Retina (tissue), 1 donor: ENCODE results near the gene PLAGL2.
"Not testable (repeated sequence)": the region's sequence is repeated elsewhere in the genome, so short reads cannot be mapped to it uniquely, and the experiment has no call there.

Experiments
- DNase-seq: peaks from one replicate; pipeline ENCODE4 v3.0.0-alpha.2; 2016

Gene PLAGL2

DNA sequence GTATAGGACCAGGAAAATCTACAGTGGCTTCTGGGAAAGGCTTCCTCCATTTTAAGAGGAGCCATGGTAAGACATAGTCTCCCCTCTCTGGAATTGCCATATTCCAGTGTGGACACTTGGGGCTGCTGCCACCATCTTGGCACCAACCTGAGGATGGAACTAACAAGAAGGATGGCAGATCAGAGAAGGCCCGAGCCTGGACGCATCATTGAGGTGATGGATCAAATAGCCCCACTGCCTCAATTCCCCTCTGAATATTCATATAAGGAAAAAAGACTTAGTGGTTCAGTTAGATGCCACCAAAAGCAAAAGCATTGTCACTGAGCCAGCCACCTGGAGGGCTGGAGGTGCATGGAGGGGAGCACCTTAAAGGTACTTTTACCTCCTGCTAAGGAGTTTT lies 25.9 kb downstream of the PLAGL2 start:
- DNase-seq: no peak

DNA sequence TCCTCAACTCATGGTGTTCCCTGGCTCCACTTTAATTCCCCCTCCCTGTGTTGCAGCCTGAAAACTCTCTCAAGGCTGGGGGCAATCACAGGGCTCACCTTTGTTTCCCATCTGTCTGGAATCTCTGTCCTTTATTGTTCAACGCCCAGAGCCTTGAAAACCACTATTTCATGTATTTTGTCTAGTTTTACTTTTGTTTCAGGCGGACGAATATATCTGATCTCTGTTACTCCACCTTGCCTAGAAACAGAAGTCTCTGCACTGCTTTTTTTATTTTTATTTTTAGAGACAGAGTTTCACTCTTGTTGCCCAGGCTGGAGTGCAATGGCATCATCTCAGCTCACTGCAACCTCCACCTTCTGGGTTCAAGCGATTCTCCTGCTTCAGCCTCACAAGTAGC lies 27.6 kb downstream of the PLAGL2 start:
- DNase-seq: no peak

DNA sequence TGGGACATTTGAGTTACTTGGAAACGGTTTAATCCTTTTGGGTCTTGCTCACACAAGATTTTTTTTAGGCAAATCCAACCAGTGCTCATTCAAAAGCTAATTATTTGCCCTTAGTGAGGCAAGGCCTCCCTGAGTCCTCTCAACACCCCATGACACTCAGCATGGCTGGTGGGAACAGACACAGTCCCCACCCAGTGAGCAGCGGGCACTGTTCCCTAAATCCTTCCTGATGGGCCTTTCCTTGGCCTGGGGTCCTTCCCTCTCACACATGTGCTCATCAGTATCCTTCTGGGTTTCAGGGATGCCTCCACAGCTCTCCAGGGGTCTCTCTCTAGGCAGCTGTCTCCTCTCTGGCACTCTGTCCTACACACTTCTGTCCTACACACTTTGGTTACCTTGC lies 28.0 kb downstream of the PLAGL2 start:
- DNase-seq: no peak

DNA sequence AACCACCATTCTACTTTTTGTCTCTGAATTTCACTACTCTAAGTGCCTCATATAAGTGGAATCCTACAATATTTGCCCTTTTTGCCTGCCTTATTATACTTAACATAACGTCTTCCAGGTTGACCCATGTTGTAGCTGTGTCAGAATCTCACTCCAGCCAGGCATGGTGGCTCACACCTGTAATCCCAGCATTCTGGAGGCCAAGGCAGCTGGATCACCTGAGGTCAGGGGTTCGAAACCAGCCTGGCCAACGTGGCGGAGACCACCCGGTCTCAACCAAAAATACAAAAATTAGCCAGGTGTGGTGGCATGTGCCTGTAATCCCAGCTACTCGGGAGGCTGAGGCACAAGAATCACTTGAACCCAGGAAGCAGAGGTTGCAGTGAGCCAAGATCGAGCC lies 29.8 kb downstream of the PLAGL2 start:
- not testable (repeated sequence) for DNase-seq

DNA sequence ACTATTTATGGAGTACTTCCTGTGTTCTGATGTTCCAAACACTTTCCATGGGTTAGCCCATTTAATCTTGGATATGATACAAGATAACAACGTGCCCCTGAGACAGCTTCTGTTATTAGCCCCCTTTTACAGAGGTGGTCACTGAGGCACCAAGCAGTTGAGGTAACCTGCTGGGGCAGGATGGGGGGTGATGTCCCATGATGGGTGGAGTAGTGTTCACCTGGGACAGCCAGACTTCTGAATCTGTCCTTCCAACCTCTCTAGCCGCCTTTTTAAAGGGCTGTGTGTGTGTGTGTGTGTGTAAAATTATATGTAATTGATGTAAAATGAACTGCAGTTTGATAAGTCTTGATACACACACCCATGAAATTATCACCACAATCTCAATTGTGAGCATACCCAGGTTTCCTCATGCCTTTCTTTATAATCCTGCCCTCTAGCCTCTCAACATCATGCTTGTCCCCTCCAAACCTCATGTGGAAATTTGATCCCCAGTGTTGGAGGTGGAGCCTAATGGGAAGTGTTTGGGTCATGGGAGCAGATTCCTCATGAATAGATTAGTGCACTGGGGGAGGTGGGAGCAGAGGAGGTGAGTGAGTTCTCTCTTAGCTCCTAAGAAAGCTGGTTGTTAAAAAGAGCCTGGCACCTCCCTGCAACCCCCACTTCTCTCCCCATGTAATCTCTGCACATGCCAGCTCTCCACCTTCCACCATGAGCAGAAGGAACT lies 39.2 kb downstream of the PLAGL2 start:
- DNase-seq: no peak

DNA sequence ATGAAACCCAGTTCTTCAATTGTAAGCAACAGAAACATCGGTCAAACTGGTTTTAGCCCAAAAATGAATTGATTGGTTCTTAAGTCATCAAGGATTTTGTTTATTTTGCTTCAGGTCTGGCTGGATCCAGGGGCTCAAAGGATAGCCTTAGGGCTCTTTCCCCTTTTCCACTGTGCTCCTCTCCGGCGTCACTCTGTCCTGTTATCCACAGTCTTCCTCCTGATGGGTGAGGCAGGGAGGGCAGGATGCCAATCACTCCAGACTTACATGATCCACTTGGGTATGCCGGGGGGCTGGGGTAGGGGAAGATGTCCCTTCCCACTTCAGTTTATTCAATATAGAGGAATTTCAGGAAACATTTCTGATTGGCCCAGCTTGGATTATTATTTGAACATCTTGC lies 40.0 kb downstream of the PLAGL2 start:
- DNase-seq: no peak

DNA sequence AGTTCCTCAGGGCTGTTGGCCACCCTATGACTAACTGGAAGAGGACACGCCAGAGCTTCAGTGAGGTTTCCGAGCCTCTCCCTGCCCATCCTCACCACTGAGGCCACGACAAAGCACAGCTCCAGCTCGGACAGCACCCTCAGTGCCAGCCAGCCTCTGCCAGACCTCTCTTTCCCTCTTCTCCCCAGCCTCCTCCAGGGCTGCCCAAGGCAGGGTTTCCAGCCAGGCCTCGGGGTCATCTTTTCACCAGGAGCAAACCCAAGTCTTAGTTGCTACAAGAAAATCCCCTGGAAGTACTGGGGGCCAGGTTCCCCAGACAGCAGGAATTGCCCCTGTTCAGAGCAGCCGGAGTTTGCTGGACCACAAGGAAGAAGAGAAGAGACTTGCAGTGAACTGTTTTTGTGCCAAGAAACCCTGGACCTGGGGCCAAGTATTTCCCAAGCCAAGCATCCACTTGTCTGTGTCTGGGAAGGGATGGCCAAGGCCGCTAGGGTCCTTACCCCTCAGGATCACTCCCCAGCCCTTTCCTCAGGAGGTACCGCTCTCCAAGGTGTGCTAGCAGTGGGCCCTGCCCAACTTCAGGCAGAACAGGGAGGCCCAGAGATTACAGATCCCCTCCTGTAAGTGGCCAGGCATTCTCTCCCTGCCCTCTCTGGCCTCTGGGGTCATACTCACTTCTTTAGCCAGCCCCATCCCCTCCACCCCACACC lies 41.6 kb downstream of the PLAGL2 start:
- DNase-seq: no peak

DNA sequence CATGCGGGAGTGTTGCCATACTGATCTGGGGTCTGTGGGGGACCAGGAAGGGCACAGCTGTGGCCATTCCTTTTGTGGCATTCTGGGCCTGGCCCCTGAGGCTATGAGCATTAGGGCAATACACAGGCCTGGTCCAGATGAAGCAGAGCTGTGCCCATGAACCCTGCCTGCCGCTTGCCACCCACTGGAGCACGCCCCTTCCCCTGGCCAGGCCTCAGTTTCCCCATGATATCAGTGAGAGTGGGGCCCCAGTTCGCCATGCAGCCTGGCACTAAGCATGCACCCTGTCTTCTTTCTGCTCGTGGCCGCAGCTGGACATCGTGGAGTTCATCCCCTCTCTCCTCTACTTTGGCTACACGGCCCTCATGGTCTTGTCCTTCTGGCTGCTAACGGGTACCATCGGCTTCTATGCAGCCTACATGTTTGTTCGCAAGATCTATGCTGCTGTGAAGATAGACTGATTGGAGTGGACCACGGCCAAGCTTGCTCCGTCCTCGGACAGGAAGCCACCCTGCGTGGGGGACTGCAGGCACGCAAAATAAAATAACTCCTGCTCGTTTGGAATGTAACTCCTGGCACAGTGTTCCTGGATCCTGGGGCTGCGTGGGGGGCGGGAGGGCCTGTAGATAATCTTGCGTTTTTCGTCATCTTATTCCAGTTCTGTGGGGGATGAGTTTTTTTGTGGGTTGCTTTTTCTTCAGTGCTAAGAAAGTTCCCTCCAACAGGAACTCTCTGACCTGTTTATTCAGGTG lies 42.4 kb downstream of the PLAGL2 start:
- DNase-seq: no peak

DNA sequence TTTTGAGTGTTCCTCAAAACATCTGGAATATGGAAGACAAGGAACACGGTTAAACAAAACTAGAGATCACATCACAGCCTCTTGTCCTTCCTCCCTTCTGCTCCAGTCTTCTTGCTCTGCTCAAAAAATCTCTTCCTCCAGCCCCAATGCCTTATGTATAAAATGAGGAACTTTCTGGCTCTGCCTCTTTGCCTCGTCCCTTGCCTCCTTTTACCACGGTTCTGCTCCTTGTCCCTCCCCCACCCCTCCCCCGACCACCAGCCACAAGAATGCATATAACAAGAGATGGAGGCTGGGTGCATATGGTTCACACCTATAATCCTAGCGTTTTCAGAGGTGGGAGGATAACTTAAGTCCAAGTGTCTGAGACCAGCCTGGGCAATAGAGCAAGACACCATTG lies 43.6 kb downstream of the PLAGL2 start:
- DNase-seq: no peak

DNA sequence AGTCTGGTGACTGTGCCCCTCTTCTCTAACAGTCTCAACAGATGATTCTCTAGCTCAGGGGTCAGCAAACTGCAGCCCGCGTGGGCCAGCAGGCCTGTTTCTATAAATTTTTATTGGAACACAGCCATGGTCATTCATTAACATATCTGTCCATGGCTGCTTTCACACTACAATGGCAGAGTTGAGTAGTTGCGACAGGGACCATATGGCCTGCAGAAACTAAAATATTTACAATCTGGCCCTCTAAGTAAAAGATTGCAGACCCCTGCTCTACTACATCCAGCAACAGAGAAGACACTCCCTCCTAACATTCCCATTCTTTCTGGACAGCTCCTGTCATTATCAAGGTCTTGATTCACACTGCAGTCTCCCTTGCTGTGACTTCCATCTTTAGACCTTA lies 45.2 kb downstream of the PLAGL2 start:
- DNase-seq: no peak

DNA sequence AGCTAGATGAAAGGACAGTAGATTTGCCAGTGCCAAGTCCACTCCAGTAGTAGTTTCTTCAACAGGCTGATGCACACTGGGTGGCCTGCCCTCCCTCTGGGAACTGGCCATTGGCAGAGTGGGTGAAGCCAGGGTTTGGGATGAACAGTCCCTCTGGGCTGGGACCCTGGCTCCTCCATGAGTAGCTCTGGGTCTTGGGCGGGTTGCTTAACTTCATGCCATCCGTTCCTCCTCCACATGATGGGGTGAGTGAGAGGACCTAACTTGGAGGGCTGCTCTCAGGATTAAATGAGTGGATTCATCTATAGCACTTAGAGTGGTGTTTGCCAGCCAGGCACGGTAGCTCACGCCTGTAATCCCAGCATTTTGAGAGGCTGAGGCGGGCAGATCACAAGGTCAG lies 47.2 kb downstream of the PLAGL2 start:
- DNase-seq: no peak

DNA sequence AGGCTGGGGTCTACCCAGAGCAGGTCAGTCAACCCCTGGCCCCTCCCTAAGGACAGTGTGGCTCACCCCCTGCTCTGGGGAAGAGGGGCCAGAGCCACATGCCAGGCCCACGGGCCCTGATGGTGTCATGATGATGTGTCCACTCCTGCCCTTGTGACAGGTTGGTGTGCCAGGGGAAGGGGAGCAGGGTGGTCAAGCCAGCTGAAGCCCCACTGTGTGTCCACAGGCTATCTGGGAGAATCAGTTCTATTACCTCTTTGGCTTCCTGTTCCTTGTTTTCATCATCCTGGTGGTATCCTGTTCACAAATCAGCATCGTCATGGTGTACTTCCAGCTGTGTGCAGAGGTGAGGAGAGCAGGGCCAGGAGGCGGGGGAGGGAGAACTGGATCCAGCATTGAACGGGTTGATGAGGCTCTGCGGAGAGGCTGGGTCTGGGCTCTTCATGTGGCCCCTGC lies 47.7 kb downstream of the PLAGL2 start:
- no peak for DNase-seq

DNA sequence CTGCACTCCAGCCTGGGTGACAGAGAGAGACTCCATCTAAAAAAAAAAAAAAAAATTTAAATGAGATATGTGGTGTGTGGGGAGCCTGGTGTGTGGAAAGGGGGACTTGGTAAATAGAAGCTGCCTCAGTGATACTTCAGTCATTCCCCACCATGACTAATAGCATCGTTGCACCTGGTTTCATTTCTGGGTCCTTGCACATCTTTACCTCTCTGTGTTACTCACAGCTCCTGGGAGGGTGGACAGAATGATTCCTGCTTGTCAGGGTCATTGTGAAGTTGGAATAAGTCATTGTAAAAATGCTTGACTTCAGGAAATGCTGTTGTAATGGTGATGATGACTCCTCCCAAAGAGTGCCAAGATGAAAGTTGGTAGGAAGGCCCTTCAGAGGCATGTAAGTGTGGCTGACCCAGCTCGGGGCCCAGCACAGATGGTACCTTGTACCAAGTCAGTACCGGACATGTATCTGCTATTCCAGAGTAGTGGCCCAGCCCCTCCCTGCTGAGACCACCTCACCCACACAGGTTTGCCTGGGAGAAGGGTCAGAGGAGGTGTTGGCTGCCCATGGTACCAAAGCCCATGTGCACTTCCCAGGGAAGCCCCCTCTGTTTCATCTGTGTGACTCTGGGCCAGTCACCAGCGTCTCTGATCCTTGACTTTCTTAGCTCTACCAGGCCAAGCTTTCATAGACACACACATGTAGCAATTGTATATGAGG lies 48.4 kb downstream of the PLAGL2 start:
- DNase-seq: no peak

DNA sequence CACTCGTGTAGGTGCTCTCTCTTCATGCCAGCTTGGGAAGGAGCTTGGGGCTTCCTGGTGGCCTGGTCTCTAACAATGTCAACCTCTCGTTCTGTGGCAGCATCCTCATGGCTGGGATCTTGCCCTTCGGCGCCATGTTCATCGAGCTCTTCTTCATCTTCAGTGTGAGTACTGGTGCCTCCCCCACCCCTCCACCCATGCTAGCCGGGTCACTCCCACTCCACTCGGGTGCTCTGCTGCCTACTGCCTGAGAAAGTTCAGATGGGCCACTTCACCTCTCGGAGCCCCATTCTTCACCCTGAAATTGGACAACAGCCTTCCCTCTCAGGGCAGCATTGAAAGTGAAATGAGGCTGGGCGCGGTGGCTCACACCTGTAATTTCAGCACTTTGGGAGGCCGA lies 49.2 kb downstream of the PLAGL2 start:
- no peak for DNase-seq

DNA sequence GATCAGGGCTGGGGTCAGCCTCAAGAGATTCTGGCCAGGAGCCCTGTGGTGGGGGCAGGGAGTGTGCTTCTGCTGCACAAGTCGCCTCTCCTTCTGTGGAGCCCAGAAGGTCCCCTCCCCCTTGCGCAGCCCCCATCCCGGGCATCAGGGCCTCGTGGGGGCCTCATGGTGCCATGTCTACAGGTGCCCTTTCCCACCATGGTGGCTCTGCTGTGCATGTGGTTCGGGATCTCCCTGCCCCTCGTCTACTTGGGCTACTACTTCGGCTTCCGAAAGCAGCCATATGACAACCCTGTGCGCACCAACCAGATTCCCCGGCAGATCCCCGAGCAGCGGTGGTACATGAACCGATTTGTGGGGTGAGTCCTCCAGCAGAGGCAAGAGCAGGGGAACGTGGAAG lies 49.9 kb downstream of the PLAGL2 start:
- DNase-seq: no peak

DNA sequence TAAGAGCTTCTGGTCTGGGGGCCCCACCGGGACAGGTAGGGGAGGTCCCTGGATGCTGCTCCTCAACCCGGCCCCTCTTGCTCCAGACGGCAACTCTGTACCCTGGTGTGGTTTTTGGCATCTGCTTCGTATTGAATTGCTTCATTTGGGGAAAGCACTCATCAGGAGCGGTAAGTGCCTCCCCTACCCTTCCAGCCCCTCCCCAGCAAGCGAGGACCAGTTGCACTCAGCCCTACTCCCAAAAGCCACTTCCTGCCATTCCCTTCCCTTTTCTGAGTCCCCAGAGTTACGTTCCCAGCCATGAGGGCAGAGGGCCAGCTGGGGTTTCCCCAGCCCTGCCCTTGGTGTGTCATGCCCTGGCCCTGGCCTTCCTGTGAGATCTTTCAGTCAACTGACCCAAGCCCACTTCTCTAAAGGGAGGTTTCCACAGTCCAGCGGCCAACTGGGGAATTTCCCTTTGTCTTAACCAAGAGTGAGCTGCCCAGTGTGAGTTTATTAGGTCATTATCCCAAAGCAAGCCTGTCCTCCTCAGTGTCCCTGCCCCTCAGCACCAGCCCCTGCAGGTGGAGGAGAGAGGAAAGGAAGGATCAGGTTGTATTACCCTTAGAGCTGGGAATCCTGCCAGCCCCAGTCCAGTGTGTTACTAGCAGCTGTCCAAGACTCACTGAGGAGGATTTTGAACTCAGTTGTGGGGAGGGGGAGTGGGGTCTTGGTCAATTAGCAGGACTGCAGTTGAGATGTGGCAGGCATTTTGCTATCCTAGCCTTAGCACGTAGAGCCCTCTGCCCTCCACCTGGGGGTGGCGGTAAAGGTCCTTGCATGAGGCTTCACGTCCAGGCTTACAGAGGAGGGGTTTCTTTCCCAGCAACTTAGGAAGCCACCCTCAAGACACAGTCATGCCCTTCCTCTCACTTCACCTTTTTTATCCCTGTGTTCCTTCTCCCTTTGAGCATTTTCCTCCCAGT lies 52.2 kb downstream of the PLAGL2 start:
- DNase-seq: peak; percentile 33

DNA sequence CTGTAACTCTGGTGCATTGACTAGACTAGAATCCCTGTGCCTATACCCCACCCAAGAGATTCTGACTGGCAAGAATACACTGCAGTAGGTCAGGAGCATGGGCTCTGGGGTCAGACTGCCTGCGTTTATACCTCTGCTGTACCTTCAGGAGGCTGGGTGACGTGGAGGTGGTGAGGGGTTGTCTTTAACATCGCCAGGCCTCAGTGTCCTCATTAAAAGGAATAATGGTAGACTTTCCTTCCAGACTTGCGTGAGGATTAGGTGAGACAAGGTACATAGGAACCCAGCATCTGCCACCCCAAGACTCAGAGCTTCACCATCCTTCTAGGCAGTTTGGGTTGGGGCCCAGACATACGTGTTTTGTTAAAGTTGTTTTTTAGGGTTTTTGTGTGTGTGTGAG lies 53.8 kb downstream of the PLAGL2 start:
- DNase-seq: no peak

DNA sequence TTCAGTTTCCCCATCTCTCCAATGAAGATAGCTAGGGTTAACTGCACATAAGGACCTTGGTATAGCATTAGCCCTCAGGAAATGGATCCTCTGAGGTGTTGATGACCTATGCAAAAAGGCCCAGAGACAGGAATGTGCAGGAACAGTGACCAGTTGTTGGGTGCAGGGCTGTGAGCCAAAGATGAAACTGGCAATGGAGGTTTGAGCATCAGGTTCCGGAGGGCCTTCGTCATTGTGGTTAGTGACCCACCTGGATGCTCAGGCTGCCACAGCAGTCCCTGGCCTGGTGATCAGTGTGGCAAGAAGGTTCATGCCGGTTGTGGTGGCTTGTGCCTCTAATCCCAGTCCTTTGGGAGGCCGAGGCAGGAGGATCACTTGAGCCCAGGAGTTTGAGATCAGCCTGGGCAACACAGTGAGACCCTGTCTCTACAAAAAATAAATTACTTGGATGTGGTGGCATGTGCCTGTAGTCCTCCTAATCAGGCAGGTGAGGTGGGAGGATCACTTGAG lies 54.3 kb downstream of the PLAGL2 start:
- DNase-seq: no peak

DNA sequence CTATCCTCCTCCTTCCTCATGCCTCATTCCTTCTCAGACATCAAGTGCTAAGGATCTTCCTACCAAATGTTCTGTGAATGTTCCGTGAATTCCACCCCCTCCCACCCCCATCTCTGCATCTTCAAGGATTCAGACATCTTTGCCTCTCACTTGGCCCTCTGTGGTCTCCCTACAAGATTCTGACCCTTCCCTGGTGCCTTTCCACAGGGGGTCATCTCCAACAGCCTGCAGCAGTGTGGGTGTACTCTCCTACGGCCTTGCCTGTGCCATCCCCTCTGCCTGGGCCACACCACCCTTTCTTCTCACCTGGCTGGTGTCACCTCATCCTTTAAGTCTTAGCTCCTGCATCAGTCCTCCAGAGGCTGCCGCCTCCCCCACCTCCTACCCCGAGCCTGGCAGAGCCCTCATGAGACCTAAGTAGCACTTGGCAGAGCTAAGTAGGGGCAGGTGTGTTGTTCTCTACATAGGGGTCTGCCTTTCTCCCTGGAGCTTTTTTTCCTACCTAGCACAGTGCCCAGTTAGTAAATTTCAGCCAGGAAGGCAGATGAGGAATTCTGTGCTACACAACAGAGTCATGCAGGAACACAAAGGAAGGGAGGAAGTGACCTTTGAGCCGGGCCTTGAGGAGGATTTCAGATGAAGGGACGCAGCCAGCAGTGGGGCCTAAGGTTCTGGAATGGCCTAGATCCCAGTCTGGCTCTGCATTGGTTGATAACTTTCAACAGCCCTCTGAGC lies 55.0 kb downstream of the PLAGL2 start:
- DNase-seq: no peak

DNA sequence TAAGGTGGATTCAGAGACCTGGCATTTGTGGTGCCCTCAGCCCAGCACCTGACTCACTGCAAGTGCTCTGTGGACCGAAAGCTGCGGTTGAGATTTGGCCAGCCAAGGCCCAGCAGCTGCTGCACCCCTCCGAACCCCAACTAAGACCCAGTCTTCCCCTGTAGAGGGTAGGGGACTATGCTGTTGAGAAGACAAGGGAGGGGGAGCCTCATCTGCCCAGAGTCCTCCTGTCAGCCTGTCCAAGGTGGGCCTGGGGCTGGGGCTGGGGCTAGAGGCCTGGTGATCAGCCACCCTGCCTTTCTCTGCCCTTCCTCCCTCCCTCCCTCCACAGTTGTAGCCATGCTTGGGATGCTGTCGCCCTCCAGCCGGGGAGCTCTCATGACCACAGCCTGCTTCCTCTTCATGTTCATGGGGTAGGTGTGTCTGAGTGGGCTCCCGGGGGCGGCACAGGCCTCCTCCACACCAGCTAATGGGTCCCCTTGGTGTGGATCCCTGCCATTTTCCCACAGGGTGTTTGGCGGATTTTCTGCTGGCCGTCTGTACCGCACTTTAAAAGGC lies 57.2 kb downstream of the PLAGL2 start:
- no peak for DNase-seq
